Gastroesophageal sphincter (tissue), 2 donors: ENCODE results near the gene MCM5.

ENCODE experiments used
- POLR2A ChIP-seq, 2 donors: fragments of 450-650 bp; IDR thresholded peaks; one replicate each; pipeline ENCODE4 v1.6.1; 2017; ENCODE audit warnings: antibody characterized with exemption in 2 of 2, mild to moderate bottlenecking in 2 of 2, moderate library complexity in 1 of 2
- POLR2AphosphoS5 ChIP-seq: sonication (generic); formaldehyde crosslinking; IDR thresholded peaks from one replicate; pipeline ENCODE4 v1.6.1; 2017; ENCODE audit warnings: antibody characterized with exemption

DNA sequence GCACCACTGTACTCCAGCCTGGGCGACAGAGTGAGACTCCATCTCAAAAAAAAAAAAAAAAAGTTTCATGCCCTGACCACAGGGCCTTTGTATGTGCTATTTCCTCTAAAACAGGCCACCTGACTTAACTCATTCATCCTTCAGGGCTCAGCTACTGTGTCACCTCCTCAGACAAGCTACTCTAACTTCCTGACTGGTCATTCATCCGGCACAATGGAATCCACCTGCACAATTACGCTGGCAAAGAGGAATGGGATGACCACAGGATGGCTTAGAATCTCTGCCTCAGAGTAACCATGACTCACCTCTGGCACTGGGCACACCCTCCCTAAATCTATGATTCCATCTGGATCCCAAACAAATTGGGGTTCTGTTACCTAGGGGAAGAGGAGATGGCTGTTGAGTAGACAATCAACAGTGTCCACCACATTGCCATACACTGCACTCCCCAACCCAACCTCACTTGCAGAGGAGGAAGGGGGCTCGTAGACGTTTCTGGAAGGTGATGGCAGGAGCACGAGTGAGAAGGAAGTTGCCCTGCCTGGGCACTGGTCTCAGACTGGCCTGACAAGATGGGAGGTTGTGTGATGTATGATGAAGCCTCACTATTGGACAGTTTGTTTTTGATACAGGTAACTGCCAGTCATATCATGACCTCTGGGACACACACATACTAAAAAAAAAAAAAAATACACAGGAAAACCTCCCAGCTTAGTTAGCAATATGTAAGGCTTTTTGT is 41.9 kb upstream of the MCM5 start:
- no peak for TF ChIP-seq POLR2A (IDR thresholded peaks at IDR 0.05)
- TF ChIP-seq POLR2AphosphoS5 = no peak
